ENCODE data around the gene TTC34. TPM values are rescaled to one million over a fixed set of nuclear protein-coding genes. Genes with fewer than 3 reads are reported as not detected.

Gene TTC34
- total RNA-seq, 6 experiments from 2014 or later = 0.06 to 0.23 (median 0.18) TPM; not detected in 1

GRCh38 chr1:2617971-2618470 is 183.5 kb downstream of the TTC34 start:
- H3K27ac ChIP-seq = no peak overlapping the region
- no peaks in the 10 kb centered on the region for H3K9me3 ChIP-seq
- intact Hi-C loops (cut with DNase I) = no loop called here
- no peaks in the 10 kb centered on the region for H3K27me3 ChIP-seq
- H3K4me3 ChIP-seq = no peak overlapping the region
- no peaks in the 10 kb centered on the region for H3K36me3 ChIP-seq
- DNase-seq (no peak), ATAC-seq (no peak)
- WGBS (ENCODE audit: insufficient coverage, low coverage, low lambda C conversion rate, missing lambda C conversion rate) = 5% methylated on average over 1 of the region's 1 CpG
- no peaks in the 10 kb centered on the region for H3K4me1 ChIP-seq
- no peak for TF ChIP-seq CTCF (IDR thresholded peaks at IDR 0.05)
- no peak for TF ChIP-seq POLR2A (IDR thresholded peaks at IDR 0.05)

- Histone ChIP-seq H3K4me3 (no peak overlapping the region), H3K9me3 (no peaks in the 10 kb centered on the region), H3K4me1 (no peaks in the 10 kb centered on the region), H3K27ac (no peak overlapping the region), H3K27me3 (no peaks in the 10 kb centered on the region), H3K36me3 (no peaks in the 10 kb centered on the region)
- WGBS (ENCODE audit: insufficient coverage, low coverage, low lambda C conversion rate, missing lambda C conversion rate) = 84% methylated on average over 2 of the region's 2 CpGs
- DNase-seq (no peak), ATAC-seq (no peak)
- intact Hi-C loops (cut with DNase I) = no loop called here
- TF ChIP-seq CTCF (IDR thresholded peaks at IDR 0.05) = no peak
- no peak for TF ChIP-seq POLR2A (IDR thresholded peaks at IDR 0.05)
These were observed 187.3 kb downstream of the TTC34 start for GRCh38 chr1:2614145-2614544.

GRCh38 chr1:2612591-2613365 is 188.7 kb downstream of the TTC34 start:
- TF ChIP-seq POLR2A (IDR thresholded peaks at IDR 0.05) (no peak), CTCF (IDR thresholded peaks at IDR 0.05) (no peak)
- 92% methylated on average over 4 of the region's 11 CpGs for WGBS (ENCODE audit: insufficient coverage, low coverage, low lambda C conversion rate, missing lambda C conversion rate)
- Histone ChIP-seq H3K4me3 (no peak overlapping the region), H3K36me3 (no peaks in the 10 kb centered on the region), H3K27ac (no peak overlapping the region), H3K27me3 (no peaks in the 10 kb centered on the region), H3K9me3 (no peaks in the 10 kb centered on the region), H3K4me1 (no peaks in the 10 kb centered on the region)
- intact Hi-C loops (cut with DNase I) = no loop called here
- no peak for DNase-seq
- ATAC-seq = no peak

- ATAC-seq = peak in 1 of 4 donors; percentile 7
- no peaks in the 10 kb centered on the region for H3K36me3 ChIP-seq
- intact Hi-C loops (cut with DNase I) = no loop called here
- H3K27me3 ChIP-seq = no peaks in the 10 kb centered on the region
- H3K4me3 ChIP-seq = no peak overlapping the region
- no peaks in the 10 kb centered on the region for H3K9me3 ChIP-seq
- H3K4me1 ChIP-seq = no peaks in the 10 kb centered on the region
- 83% methylated on average over 1 of the region's 19 CpGs for WGBS (ENCODE audit: insufficient coverage, low coverage, low lambda C conversion rate, missing lambda C conversion rate)
- no peak for TF ChIP-seq POLR2A (IDR thresholded peaks at IDR 0.05)
- TF ChIP-seq CTCF (IDR thresholded peaks at IDR 0.05) = no peak
- H3K27ac ChIP-seq = no peak overlapping the region
- DNase-seq = peak in 1 of 3 donors; percentile 9
These were observed 189.7 kb downstream of the TTC34 start for GRCh38 chr1:2611621-2612437.
